Ovary (tissue), 3 donors: Measurements from ENCODE around the gene FAF2.

Source experiments
- POLR2A ChIP-seq: fragments of 450-650 bp; IDR thresholded peaks from one replicate; pipeline ENCODE4 v1.6.1; 2017; ENCODE audit warnings: antibody characterized with exemption, mild to moderate bottlenecking, moderate library complexity
- TF ChIP-seq, protein P1 (sequence below), 3 donors: fragments of 450-650 bp in 2 of 3; fragments of 200-600 bp in 1 of 3; IDR thresholded peaks; one replicate each; pipeline versions ENCODE4 v1.5.1 to v1.8.0; 2016 to 2022; ENCODE audit warnings: antibody characterized with exemption in 3 of 3, mild to moderate bottlenecking in 1 of 3
- donor health status: DM: no; HTN: no; CAD: no.

DNA sequence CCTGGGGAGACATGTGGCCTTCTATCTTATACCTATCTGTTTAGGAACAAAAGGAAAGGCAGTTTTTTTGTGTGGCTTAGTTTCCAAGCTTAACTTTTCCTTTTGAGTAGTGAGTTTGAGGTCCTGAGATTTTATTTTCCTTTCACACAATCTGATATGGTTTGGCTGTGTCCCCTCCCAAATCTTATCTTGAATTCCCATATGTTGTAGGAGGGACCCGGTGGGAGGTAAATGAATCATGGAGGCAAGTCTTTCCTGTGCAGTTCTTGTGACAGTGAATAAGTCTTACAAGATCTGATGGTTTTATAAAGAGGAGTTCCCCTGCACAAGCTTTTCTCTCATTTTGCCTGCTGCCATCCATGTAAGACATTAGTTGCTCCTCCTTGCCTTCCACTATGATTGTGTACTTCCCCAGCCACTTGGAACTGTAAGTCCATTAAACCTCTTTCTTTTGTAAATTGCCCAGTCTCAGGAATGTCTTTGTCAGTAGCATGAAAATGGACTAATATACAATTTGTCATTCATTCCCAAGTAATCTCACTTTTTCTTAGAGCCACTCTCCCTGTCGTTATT, 27.1 kb upstream of the FAF2 start:
- TF ChIP-seq POLR2A: no peak
- TF ChIP-seq, protein P1, sequence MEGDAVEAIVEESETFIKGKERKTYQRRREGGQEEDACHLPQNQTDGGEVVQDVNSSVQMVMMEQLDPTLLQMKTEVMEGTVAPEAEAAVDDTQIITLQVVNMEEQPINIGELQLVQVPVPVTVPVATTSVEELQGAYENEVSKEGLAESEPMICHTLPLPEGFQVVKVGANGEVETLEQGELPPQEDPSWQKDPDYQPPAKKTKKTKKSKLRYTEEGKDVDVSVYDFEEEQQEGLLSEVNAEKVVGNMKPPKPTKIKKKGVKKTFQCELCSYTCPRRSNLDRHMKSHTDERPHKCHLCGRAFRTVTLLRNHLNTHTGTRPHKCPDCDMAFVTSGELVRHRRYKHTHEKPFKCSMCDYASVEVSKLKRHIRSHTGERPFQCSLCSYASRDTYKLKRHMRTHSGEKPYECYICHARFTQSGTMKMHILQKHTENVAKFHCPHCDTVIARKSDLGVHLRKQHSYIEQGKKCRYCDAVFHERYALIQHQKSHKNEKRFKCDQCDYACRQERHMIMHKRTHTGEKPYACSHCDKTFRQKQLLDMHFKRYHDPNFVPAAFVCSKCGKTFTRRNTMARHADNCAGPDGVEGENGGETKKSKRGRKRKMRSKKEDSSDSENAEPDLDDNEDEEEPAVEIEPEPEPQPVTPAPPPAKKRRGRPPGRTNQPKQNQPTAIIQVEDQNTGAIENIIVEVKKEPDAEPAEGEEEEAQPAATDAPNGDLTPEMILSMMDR (IDR thresholded peaks at IDR 0.05): no peak
